GM18498 (cell line): ENCODE results near the gene CD48.
A peak's percentile ranks its signal among the peaks of the same experiment; 100 is the strongest.
"Not testable (repeated sequence)": the region's sequence is repeated elsewhere in the genome, so short reads cannot be mapped to it uniquely, and the experiment has no call there.

ENCODE experiments used
- ATAC-seq: cut with Tn5 transposase; IDR thresholded peaks from one replicate; pipeline ENCODE4 v1.9.1; 2021; ENCODE audit warnings: mild to moderate bottlenecking, moderate library complexity; ENCODE audit not compliant: unreplicated experiment

Gene CD48

GRCh38 chr1:160656737-160657136 is 54.9 kb downstream of the CD48 start:
- ATAC-seq, result no peak

DNA sequence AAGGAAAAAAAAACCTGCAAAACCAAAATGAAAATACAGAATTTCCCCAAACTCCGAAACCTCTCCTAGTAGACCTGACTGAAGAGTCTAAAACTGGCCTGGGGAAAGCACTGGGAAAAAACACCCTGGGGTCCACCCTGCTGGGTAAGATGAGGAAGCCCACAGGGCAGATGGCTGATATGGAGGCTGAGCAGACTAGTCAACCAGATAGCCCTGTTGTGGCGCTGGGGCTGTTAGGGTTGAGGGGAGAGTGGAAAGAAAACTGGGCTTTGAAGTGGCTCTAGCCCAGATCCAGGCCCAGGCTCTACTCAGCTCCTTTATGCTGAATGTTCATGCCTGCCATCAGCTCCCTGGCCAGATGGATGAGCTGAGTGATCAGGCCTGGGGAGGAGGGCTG is 58.0 kb downstream of the CD48 start:
- ATAC-seq, result no peak

DNA sequence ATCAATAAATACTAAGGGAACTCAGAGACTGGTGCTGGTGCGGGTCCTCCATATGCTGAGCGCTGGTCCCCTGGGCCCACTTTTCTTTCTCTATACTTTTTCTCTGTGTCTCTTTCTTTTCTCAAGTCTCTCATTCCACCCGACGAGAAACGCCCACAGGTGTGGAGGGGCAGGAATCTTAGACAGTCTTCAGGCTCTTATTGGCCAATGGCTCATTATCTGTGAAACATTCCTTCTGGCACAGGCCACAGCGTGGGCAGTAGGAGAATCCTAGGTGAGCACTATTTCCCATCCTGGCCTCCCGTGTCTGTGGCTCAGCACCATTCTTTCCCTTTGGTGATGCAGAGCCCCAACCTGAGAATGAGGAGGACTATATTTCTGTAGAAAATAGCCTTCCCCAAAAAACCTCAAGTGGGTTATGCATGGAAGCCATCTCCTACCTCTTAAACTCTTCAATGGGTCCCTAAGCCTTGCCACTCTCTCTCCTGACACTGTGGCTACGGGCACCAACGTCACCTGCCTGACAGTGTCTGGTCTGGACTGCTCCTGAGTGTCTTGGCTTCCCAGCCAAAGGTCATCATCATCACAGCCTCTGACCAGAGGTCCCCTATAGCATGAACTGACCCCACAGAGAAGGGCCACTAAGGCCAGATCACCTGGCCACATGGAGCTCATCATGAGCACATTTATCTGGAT is 58.5 kb downstream of the CD48 start:
- no peak for ATAC-seq

- ATAC-seq, result not testable (repeated sequence)
These were observed 59.5 kb downstream of the CD48 start for GRCh38 chr1:160652065-160652641.

- no peak for ATAC-seq
These were observed 60.1 kb downstream of the CD48 start for GRCh38 chr1:160651433-160652064.

- ATAC-seq, result no peak
These were observed 64.3 kb downstream of the CD48 start for GRCh38 chr1:160647329-160647720.

DNA sequence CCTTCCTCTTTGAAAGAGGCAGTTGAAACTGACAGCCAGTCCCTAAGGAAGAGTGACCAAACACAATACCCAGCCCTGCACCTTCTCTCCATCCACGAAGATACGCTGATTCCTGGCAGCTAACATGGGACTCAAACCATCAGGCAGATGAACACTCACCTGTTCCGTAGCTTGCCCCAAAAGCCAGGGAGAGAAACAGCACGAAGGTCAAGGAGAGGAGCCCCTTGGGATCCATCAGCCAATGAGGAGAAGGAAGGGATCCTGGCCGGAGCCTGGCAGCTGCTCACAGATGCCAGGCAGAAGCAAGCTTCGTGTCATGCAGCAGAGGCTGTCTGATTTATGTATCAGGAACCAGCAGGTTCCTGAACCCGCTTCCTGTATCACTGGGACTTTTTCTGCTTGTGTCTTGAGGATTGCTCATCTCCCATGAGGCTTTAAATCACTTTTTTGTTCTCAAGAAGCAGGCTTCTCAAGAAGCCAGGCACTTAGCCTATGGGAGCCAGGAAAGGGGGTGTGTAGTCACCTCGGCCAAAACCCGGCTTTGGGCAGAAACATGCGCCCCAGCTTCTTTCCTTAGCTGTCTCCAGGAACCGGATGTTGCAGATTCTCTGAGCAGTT is 64.8 kb downstream of the CD48 start, which contains the start of gene SLAMF1:
TSS of gene SLAMF1 (minus strand) at position 334 of the 618 bp plus-strand sequence. CDS start at position 235, 99 bp downstream.
- ATAC-seq, result peak; percentile 54

DNA sequence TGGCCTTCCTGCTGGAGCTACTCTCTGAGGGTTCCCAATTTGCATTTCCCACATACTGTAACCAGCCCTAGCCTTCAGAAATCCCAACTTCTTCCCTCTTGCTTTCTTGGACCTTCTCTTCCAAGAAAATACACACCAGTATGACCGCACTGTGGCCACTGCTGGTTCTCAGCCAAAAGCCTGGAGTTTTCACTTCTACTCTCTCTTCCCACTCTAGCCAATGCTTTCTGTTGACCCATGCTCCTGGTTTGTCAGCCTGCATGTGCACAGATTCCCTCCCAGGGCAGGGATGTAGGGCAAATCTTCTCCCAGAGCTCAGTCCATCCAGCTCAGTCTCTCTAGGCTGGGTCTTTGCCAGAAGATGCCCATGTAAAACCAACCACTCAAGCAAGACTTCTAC is 65.4 kb downstream of the CD48 start:
- ATAC-seq, result no peak

- no peak for ATAC-seq
These were observed 66.1 kb downstream of the CD48 start for GRCh38 chr1:160645386-160646130.

DNA sequence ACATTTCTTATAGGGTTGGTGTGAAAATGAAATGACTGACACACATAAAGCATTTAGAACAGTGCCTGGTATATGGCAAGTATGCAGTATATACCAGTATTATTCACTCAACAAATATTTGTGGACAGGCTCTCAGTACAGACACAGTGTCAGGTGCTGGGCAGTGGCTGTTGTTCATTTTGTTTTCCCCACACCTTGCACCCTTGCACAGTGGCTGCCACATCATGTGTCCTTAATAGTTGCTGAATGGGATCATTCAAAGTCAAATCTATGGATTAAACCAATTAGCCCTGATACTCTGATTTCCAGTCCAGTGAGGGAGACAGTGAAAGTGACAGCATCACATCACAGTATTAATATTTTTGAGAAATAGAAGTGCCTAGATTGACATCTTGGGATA is 67.2 kb downstream of the CD48 start:
- ATAC-seq, result no peak

GRCh38 chr1:160643138-160643537 is 68.5 kb downstream of the CD48 start:
- no peak for ATAC-seq

GRCh38 chr1:160642281-160642644 is 69.4 kb downstream of the CD48 start:
- no peak for ATAC-seq

GRCh38 chr1:160641323-160642280 is 70.0 kb downstream of the CD48 start:
- no peak for ATAC-seq

DNA sequence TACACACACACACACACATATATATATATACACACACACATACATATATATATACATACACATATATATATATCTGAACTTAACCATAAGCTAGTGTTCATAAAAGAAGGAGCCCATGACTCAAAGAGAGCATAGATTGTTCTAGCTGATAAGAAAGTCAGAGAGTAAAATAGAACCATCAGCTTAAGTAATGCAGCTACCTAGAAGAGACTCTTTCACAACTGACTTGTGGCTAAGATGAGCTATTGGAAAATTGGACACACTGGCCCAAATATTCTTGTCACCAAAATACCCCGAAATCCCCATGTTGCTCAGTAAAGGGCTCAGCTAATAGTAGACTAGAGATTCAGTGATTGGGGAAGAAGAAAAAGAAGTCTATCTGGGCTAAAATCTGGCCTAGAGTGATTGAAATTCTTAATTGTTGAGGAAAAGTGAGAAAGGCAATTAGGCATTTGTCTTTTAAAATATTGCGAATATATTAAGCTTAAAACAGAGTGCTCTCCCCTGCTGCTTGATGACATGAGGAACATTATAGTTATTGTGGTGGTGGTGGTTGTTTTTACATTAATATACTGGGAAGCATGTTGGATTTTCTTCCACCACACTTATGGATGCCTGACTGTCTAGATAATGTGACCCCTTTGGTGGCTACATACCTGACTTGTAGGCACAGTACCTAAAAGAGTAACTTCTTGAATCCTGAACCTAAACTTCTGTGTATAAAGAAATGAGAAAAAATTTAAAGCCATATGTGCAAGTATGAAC is 71.1 kb downstream of the CD48 start:
- ATAC-seq, result no peak

DNA sequence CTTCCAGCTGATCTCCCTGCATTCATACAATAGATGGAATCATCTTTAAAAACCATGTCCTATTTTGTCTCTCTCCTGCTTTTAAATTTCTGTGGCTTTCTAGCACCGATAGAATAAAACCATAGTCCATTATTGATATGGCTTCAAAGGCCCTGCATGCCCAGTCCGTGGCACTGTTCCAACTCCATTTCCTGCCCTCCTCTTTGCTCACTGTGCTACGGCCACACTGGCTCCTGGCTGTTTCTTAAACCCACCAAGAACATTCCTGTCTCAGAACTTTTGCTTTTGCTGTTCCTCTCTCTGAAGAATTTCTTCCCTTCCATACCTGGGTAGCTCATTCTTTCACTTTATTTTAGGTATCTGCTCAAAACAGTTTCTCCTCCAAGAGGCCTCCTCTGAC is 72.0 kb downstream of the CD48 start:
- no peak for ATAC-seq

DNA sequence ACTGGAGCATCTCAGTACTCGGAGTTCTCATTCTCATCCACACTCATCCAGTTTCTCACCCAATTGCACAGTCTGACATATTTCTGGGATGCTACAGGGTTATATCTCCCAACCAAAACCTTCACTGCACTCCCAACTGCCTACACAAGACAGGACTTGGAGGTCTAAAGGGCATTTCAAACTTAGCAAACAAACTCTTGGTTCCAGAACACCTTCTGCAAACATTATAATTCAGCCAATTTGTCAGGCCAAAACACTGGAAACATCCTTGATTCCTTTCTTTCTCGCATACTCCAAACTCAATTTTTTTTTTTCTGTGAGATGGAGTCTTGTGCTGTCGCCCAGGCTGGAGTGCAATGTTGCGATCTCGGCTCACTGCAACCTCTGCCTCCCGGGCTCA is 72.7 kb downstream of the CD48 start:
- no peak for ATAC-seq

DNA sequence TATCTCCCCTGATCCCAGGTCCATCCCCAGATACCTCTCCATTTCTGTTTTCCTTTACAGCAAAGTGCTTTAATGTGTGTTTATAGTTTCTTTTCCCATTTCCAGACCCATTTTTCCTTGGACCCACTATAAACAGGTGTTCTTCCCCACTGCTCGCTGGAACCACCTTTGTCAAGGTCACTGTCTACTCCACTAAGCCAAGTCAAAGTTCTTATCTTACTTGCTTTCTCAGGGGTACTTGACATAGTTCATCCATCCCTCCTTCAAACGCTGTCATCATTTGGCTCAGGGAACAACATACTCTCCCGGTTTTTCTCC is 73.1 kb downstream of the CD48 start:
- no peak for ATAC-seq

- peak; percentile 45 for ATAC-seq
These were observed 73.6 kb downstream of the CD48 start for GRCh38 chr1:160637821-160638539.

- no peak for ATAC-seq
These were observed 74.6 kb downstream of the CD48 start for GRCh38 chr1:160637065-160637464.
